ENCODE data around the gene MAN1C1. TPM values are rescaled to one million over a fixed set of nuclear protein-coding genes. Genes with fewer than 3 reads are reported as not detected.

Gene MAN1C1
- total RNA-seq, 1 donor from 2014 or later = 22.6 TPM

- H3K36me3 Mint-ChIP-seq (ENCODE audit: low read depth) = no peaks in the 10 kb centered on the region
- TF ChIP-seq CTCF (conservative IDR thresholded peaks at IDR 0.05) = no peak
- peaks cover 17% of the 10 kb centered on the region for H3K4me1 Mint-ChIP-seq
- H3K4me3 Mint-ChIP-seq = no peak overlapping the region
- H3K27ac Mint-ChIP-seq (ENCODE audit: unreplicated experiment) = no peak overlapping the region
- no peaks in the 10 kb centered on the region for H3K27me3 Mint-ChIP-seq (ENCODE audit: low read depth)
- no peak for DNase-seq (ENCODE audit: low read depth, low spot score)
- no peaks in the 10 kb centered on the region for H3K9me3 Mint-ChIP-seq
Measured at GRCh38 chr1:25679171-25679570, 62.6 kb downstream of the MAN1C1 start.

- no peak for TF ChIP-seq CTCF (conservative IDR thresholded peaks at IDR 0.05)
- no peak overlapping the region for H3K4me3 Mint-ChIP-seq
- no peaks in the 10 kb centered on the region for H3K27me3 Mint-ChIP-seq (ENCODE audit: low read depth)
- peaks cover 19% of the 10 kb centered on the region for H3K4me1 Mint-ChIP-seq
- no peaks in the 10 kb centered on the region for H3K9me3 Mint-ChIP-seq
- no peak overlapping the region for H3K27ac Mint-ChIP-seq (ENCODE audit: unreplicated experiment)
- H3K36me3 Mint-ChIP-seq (ENCODE audit: low read depth) = no peaks in the 10 kb centered on the region
- no peak for DNase-seq (ENCODE audit: low read depth, low spot score)
Measured at GRCh38 chr1:25680701-25681100, 64.1 kb downstream of the MAN1C1 start.

- H3K27ac Mint-ChIP-seq (ENCODE audit: unreplicated experiment) = no peak overlapping the region
- DNase-seq (ENCODE audit: low read depth, low spot score) = no peak
- no peaks in the 10 kb centered on the region for H3K9me3 Mint-ChIP-seq
- no peak overlapping the region for H3K4me3 Mint-ChIP-seq
- no peaks in the 10 kb centered on the region for H3K36me3 Mint-ChIP-seq (ENCODE audit: low read depth)
- peaks cover 11% of the 10 kb centered on the region for H3K4me1 Mint-ChIP-seq
- TF ChIP-seq CTCF (conservative IDR thresholded peaks at IDR 0.05) = no peak
- H3K27me3 Mint-ChIP-seq (ENCODE audit: low read depth) = no peaks in the 10 kb centered on the region
Measured at GRCh38 chr1:25682059-25682601, 65.5 kb downstream of the MAN1C1 start.

GRCh38 chr1:25683177-25683576, 66.6 kb downstream of the MAN1C1 start:
- H3K4me3 Mint-ChIP-seq = no peak overlapping the region
- H3K4me1 Mint-ChIP-seq = peaks cover 4% of the 10 kb centered on the region
- no peak for TF ChIP-seq CTCF (conservative IDR thresholded peaks at IDR 0.05)
- H3K36me3 Mint-ChIP-seq (ENCODE audit: low read depth) = no peaks in the 10 kb centered on the region
- no peak for DNase-seq (ENCODE audit: low read depth, low spot score)
- no peaks in the 10 kb centered on the region for H3K27me3 Mint-ChIP-seq (ENCODE audit: low read depth)
- no peak overlapping the region for H3K27ac Mint-ChIP-seq (ENCODE audit: unreplicated experiment)
- no peaks in the 10 kb centered on the region for H3K9me3 Mint-ChIP-seq

- peaks cover 4% of the 10 kb centered on the region for H3K4me1 Mint-ChIP-seq
Measured at GRCh38 chr1:25683731-25684130, 67.1 kb downstream of the MAN1C1 start.

More at GRCh38 chr1:25683731-25684130, 67.1 kb downstream of the MAN1C1 start:
- Mint-ChIP-seq H3K9me3 (no peaks in the 10 kb centered on the region), H3K36me3 (ENCODE audit: low read depth) (no peaks in the 10 kb centered on the region), H3K27ac (ENCODE audit: unreplicated experiment) (no peak overlapping the region), H3K27me3 (ENCODE audit: low read depth) (no peaks in the 10 kb centered on the region), H3K4me3 (no peak overlapping the region)
- TF ChIP-seq CTCF (conservative IDR thresholded peaks at IDR 0.05) = no peak
- no peak for DNase-seq (ENCODE audit: low read depth, low spot score)

Measured in neural crest cell (in vitro differentiated cells).